SH-SY5Y (cell line): ENCODE results near the gene PREPL.

Experiments
- GATA2 ChIP-seq: IDR thresholded peaks from 2 replicates; pipeline ENCODE4 v1.6.1; 2011; ENCODE audit warnings: mild to moderate bottlenecking, low read depth, low read length
- GATA3 ChIP-seq: IDR thresholded peaks from 2 replicates; pipeline ENCODE4 v1.6.1; 2011; ENCODE audit warnings: low read depth, mild to moderate bottlenecking, low read length, moderate library complexity

GRCh38 chr2:44269831-44270230 lies 91.5 kb downstream of the PREPL start:
- TF ChIP-seq GATA3 (no peak), GATA2 (no peak)
